ENCODE data around the gene INPP5B. TPM values are rescaled to one million over a fixed set of nuclear protein-coding genes. Genes with fewer than 3 reads are reported as not detected.
A peak's percentile ranks its signal among the peaks of the same experiment; 100 is the strongest.

INPP5B gene
- total and polyA plus RNA-seq, 2 of the 13 experiments (the other 11 are each of a cell fraction or from before 2014, with no cell fraction given), result 9.0 to 9.8 TPM

DNA sequence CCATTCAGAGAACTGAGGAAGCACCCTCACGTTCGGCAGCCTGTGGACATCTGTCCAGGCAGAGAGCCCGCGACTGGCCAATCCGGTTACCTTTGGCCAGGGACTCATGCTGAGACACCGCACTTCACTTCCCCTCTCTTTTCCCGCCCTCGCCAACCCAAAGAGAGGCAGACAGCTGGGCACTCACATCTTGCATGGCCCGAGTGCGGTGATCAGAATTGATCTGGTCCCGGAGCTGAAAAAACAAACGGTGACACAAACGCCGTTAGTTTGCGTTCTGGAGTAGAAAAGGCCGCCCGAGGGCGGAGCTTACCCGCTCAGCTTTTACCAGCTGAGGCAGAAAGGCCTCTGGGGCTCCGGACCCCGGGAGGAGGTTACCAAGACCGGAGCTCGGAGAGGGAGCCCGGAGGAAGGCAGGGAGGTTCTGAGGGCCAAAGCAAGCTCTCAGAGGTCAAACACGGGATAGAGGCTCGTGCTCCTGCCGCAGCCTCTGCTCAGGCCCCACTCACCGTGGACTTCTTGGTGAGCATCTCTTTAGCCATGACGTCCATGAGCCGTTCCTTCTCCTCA, 42.6 kb upstream of the INPP5B start (continued):
- TF ChIP-seq, protein P1, sequence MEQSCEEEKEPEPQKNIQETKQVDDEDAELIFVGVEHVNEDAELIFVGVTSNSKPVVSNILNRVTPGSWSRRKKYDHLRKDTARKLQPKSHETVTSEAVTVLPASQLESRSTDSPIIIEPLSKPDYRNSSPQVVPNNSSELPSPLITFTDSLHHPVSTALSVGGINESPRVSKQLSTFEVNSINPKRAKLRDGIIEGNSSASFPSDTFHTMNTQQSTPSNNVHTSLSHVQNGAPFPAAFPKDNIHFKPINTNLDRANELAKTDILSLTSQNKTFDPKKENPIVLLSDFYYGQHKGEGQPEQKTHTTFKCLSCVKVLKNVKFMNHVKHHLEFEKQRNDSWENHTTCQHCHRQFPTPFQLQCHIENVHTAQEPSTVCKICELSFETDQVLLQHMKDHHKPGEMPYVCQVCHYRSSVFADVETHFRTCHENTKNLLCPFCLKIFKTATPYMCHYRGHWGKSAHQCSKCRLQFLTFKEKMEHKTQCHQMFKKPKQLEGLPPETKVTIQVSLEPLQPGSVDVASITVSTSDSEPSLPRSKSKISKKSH (CRISPR knock-in tag; IDR thresholded peaks at IDR 0.05; ENCODE audit: borderline replicate concordance), result no peak
- TF ChIP-seq WIZ (CRISPR knock-in tag; IDR thresholded peaks at IDR 0.05) (no peak; the same call in 1 of the 2 replicates), ATRX (CRISPR knock-in tag; IDR thresholded peaks at IDR 0.05; ENCODE audit: borderline replicate concordance) (no peak), KLF11 (CRISPR knock-in tag; IDR thresholded peaks at IDR 0.05) (no peak), ZNF670 (CRISPR knock-in tag; IDR thresholded peaks at IDR 0.05; ENCODE audit: borderline replicate concordance) (peak; percentile 68; the same call in 1 of the 2 replicates), RARA (CRISPR knock-in tag; IDR thresholded peaks at IDR 0.05) (no peak), ARNT2 (CRISPR knock-in tag; IDR thresholded peaks at IDR 0.05; ENCODE audit: low read depth) (no peak)
- TF ChIP-seq, protein P2, sequence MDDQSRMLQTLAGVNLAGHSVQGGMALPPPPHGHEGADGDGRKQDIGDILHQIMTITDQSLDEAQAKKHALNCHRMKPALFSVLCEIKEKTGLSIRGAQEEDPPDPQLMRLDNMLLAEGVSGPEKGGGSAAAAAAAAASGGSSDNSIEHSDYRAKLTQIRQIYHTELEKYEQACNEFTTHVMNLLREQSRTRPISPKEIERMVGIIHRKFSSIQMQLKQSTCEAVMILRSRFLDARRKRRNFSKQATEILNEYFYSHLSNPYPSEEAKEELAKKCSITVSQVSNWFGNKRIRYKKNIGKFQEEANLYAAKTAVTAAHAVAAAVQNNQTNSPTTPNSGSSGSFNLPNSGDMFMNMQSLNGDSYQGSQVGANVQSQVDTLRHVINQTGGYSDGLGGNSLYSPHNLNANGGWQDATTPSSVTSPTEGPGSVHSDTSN (CRISPR knock-in tag; IDR thresholded peaks at IDR 0.05; ENCODE audit: borderline replicate concordance), result 0 out of 2 replicates have a peak, but pooled peaks have one; percentile 7
- TF ChIP-seq, protein P3, sequence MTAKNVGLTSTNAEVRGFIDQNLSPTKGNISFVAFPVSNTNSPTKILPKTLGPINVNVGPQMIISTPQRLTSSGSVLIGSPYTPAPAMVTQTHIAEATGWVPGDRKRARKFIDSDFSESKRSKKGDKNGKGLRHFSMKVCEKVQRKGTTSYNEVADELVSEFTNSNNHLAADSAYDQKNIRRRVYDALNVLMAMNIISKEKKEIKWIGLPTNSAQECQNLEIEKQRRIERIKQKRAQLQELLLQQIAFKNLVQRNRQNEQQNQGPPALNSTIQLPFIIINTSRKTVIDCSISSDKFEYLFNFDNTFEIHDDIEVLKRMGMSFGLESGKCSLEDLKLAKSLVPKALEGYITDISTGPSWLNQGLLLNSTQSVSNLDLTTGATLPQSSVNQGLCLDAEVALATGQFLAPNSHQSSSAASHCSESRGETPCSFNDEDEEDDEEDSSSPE (CRISPR knock-in tag; IDR thresholded peaks at IDR 0.05), result no peak
- TF ChIP-seq, protein P4, sequence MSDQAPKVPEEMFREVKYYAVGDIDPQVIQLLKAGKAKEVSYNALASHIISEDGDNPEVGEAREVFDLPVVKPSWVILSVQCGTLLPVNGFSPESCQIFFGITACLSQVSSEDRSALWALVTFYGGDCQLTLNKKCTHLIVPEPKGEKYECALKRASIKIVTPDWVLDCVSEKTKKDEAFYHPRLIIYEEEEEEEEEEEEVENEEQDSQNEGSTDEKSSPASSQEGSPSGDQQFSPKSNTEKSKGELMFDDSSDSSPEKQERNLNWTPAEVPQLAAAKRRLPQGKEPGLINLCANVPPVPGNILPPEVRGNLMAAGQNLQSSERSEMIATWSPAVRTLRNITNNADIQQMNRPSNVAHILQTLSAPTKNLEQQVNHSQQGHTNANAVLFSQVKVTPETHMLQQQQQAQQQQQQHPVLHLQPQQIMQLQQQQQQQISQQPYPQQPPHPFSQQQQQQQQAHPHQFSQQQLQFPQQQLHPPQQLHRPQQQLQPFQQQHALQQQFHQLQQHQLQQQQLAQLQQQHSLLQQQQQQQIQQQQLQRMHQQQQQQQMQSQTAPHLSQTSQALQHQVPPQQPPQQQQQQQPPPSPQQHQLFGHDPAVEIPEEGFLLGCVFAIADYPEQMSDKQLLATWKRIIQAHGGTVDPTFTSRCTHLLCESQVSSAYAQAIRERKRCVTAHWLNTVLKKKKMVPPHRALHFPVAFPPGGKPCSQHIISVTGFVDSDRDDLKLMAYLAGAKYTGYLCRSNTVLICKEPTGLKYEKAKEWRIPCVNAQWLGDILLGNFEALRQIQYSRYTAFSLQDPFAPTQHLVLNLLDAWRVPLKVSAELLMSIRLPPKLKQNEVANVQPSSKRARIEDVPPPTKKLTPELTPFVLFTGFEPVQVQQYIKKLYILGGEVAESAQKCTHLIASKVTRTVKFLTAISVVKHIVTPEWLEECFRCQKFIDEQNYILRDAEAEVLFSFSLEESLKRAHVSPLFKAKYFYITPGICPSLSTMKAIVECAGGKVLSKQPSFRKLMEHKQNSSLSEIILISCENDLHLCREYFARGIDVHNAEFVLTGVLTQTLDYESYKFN (CRISPR knock-in tag; conservative IDR thresholded peaks at IDR 0.05), result no peak
